Skeletal muscle satellite cell (primary cell): ENCODE results near the gene ESYT3.
"Not testable (repeated sequence)": the region's sequence is repeated elsewhere in the genome, so short reads cannot be mapped to it uniquely, and the experiment has no call there.

Experiments
- H3K27me3 ChIP-seq: 2 replicates; pipeline ENCODE4 v1.7.0; 2013; ENCODE audit warnings: low read length; ENCODE audit not compliant: control insufficient read depth, insufficient read depth
- H3K36me3 ChIP-seq: 2 replicates; pipeline ENCODE4 v1.7.0; 2013; ENCODE audit warnings: mild to moderate bottlenecking, control low read depth, low read length; ENCODE audit not compliant: insufficient read depth
- H3K4me1 ChIP-seq: 2 replicates; pipeline ENCODE4 v1.7.0; 2013; ENCODE audit warnings: low read length; ENCODE audit not compliant: control insufficient read depth, insufficient read depth
- H3K4me2 ChIP-seq: 2 replicates; pipeline ENCODE4 v1.7.0; 2013; ENCODE audit warnings: mild to moderate bottlenecking, low read length
- H3K4me3 ChIP-seq: 2 replicates; pipeline ENCODE4 v1.7.0; 2013; ENCODE audit warnings: low read length
- H3K9ac ChIP-seq: 2 replicates; pipeline ENCODE4 v1.7.0; 2013; ENCODE audit warnings: mild to moderate bottlenecking, low read depth, low read length, moderate library complexity
- H3K9me3 ChIP-seq: replicated peaks from 2 replicates; pipeline ENCODE4 v1.7.0; 2013; ENCODE audit warnings: mild to moderate bottlenecking, control low read depth, low read length

ESYT3 gene

GRCh38 chr3:138507524-138507923, 73.1 kb downstream of the ESYT3 start:
- Histone ChIP-seq H3K36me3 (no peaks in the 10 kb centered on the region), H3K4me2 (no peak overlapping the region), H3K4me1 (peaks cover 8% of the 10 kb centered on the region), H3K9me3 (no peaks in the 10 kb centered on the region), H3K4me3 (no peak overlapping the region), H3K27me3 (no peaks in the 10 kb centered on the region), H3K9ac (no peak overlapping the region)

DNA sequence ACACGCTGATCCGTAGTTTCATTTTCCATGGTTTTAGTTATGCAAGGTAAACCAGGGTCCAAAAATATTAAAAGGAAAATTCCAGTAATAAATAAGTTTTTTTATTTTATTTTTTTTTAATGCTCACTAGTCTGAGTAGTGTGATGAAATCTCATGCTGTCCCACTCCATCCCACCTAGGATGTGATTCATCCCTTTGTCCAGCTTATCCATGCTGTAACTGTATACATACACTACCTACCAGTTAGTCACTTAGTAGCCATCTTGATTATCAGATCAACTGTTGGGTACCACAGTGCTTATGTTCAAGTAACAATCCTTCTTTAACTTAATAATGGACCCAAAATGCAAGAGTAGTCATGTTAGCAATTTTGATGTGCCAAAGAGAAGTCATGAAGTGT, 75.2 kb downstream of the ESYT3 start:
- no peak overlapping the region for H3K4me2 ChIP-seq
- H3K9me3 ChIP-seq = no peaks in the 10 kb centered on the region
- H3K4me1 ChIP-seq = peaks cover 8% of the 10 kb centered on the region
- no peaks in the 10 kb centered on the region for H3K27me3 ChIP-seq
- no peak overlapping the region for H3K4me3 ChIP-seq
- no peaks in the 10 kb centered on the region for H3K36me3 ChIP-seq
- no peak overlapping the region for H3K9ac ChIP-seq

DNA sequence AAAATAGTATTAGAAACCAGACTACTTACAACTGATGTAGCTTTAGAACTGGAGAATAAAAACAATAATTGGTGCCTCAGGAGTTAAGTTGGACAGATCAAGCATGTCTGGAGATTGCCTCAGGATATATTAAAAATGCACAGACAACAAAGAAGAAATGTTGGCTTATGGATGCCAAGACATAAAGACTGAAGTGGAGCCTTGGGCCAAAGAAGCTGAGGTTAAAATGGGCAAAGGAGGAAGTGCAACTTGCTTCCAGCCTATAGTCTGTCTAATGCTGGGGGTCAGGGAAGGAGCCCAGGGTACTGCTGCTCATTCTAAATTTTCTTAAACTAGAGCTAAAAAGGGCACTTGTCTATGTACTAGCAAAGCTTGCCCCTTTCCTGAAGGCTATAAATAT, 77.5 kb downstream of the ESYT3 start:
- H3K27me3 ChIP-seq = no peaks in the 10 kb centered on the region
- H3K36me3 ChIP-seq = no peaks in the 10 kb centered on the region
- H3K4me1 ChIP-seq = peaks cover 8% of the 10 kb centered on the region
- H3K9ac ChIP-seq = no peak overlapping the region
- H3K4me3 ChIP-seq = no peak overlapping the region
- no peak overlapping the region for H3K4me2 ChIP-seq
- no peaks in the 10 kb centered on the region for H3K9me3 ChIP-seq

DNA sequence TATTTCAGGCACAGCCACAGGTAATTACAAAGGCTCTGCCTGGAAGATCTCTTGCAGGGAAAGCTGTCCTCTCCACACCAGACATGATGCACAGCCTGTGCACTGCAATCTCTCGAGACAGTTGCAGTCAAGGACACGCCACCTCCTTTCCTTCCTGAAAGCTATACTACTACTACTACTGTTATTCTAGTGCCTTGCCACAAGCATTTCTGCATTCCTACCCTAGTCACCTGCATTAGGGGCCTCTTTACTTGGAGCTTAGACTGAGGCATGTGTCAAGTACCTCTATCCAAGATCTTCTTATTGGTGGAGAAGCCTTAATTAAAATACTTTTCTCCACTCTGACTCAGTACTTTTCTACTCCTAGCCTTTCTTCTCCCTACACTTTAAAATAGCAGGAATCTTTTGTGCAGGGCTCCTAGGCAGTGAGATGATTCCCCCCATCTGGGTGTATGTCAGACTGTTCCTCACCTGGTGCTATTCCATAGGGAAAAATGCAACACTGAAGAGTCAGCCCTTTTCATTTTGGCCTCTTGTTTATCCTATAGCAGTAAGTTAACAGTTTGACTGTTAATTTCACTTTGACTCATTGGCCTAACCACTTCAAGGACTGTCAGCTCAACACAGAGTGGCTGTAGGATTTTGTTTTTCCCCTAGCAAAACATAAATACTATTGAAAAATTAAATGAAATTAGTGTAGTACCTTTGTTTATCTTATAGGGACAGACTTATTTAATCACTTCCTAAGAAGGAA, 78.9 kb downstream of the ESYT3 start:
- no peak overlapping the region for H3K4me3 ChIP-seq
- H3K9me3 ChIP-seq = no peaks in the 10 kb centered on the region
- H3K4me2 ChIP-seq = no peak overlapping the region
- no peaks in the 10 kb centered on the region for H3K36me3 ChIP-seq
- H3K9ac ChIP-seq = no peak overlapping the region
- H3K4me1 ChIP-seq = peaks cover 8% of the 10 kb centered on the region
- H3K27me3 ChIP-seq = no peaks in the 10 kb centered on the region

DNA sequence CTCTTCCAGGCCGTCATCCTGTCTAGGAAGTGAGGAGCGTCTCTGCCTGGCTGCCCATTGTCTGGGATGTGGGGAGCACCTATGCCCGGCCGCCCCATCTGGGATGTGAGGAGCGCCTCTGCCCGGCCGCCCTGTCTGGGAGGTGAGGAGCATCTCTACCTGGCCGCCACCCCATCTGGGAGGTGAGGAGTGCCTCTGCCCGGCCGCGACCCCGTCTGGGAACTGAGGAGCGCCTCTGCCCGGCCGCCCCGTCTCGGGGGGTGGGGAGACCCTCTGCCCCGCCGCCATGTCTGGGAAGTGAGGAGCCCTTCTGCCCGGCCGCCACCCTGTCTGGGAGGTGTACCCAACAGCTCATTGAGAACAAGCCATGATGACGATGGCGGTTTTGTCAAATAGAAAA, 87.0 kb downstream of the ESYT3 start:
- not testable (repeated sequence) for H3K4me2 ChIP-seq, H3K9me3 ChIP-seq, H3K36me3 ChIP-seq, H3K4me1 ChIP-seq, H3K4me3 ChIP-seq, H3K27me3 ChIP-seq, H3K9ac ChIP-seq
